Osteoblast (primary cell): ENCODE data around the gene EXOC4. TPM values are rescaled to one million over a fixed set of nuclear protein-coding genes. Genes with fewer than 3 reads are reported as not detected.

Experiments used
- DNase-seq: peaks from one replicate; pipeline ENCODE4 v3.0.0; 2011; ENCODE audit warnings: low spot score, mixed read lengths; ENCODE audit not compliant: insufficient read length; ENCODE audit errors: missing footprints
- H2AFZ ChIP-seq: 2 replicates; pipeline ENCODE4 v1.6.0; 2011; ENCODE audit warnings: mild to moderate bottlenecking, low read length
- H3K27ac ChIP-seq: 2 replicates; pipeline ENCODE4 v1.5.1; 2011; ENCODE audit warnings: mild to moderate bottlenecking, low read depth, low read length, moderate library complexity
- H3K27me3 ChIP-seq: 2 replicates; pipeline ENCODE4 v1.6.0; 2012; ENCODE audit warnings: mild to moderate bottlenecking, control low read depth, inconsistent platforms, low read length, moderate library complexity; ENCODE audit not compliant: insufficient read depth
- H3K36me3 ChIP-seq: 2 replicates; pipeline ENCODE4 v1.5.1; 2011; ENCODE audit warnings: mild to moderate bottlenecking, low read length, control low read depth, moderate library complexity; ENCODE audit not compliant: insufficient read depth
- H3K4me1 ChIP-seq: 2 replicates; pipeline ENCODE4 v1.5.1; 2011; ENCODE audit warnings: mild to moderate bottlenecking, low read length, control low read depth, moderate library complexity; ENCODE audit not compliant: insufficient read depth
- H3K4me2 ChIP-seq: 2 replicates; pipeline ENCODE4 v1.6.0; 2011; ENCODE audit warnings: mild to moderate bottlenecking, low read length; ENCODE audit not compliant: insufficient read depth
- H3K4me3 ChIP-seq: fragments of 200-600 bp; sonication (generic); 3 replicates; pipeline ENCODE4 v1.5.1; 2012; ENCODE audit warnings: mild to moderate bottlenecking, low read length, inconsistent platforms; ENCODE audit not compliant: insufficient read depth
- H3K79me2 ChIP-seq: 2 replicates; pipeline ENCODE4 v1.6.0; 2012; ENCODE audit warnings: mild to moderate bottlenecking, low read length, control low read depth, inconsistent platforms; ENCODE audit not compliant: insufficient read depth
- H3K9me3 ChIP-seq: 2 replicates; pipeline ENCODE4 v1.5.1; 2011; ENCODE audit warnings: low read depth, low read length, control low read depth
- H4K20me1 ChIP-seq: 2 replicates; pipeline ENCODE4 v1.6.0; 2012; ENCODE audit warnings: mild to moderate bottlenecking, low read length, control low read depth; ENCODE audit not compliant: insufficient read depth
- total RNA-seq: library from RNA; depleted of rRNA; stranded (reverse); fragments of >200 nt; gene quantifications from 2 replicates; pipeline ENCODE4 v1.2.3, GENCODE V29; 2012
- TF ChIP-seq, protein P1 (sequence below): IDR thresholded peaks from 2 replicates; pipeline ENCODE4 v1.5.1; 2011; ENCODE audit warnings: mild to moderate bottlenecking, low read depth, low read length, moderate library complexity; ENCODE audit errors: extremely low read depth

The EXOC4 gene
- total RNA-seq, 1 donor = 134 TPM

DNA sequence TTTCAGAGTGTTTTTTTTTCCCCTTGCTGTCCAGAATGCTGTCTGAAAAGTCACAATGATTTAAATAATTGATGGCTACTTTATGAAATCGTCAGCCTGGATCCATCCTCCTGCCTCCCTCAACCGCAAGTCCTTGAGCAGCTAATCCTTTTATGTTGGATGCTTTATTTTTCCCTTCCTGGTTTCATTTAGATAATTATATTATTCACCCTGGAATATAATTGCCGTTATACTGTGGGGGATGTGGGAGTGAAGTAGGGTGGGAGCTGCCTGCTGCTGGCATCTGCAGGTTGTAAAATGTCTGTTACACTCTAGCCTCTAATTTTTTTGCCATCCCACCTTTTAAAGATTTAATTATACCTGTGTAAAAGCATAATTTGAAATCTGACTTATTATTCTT is 583.8 kb downstream of the EXOC4 start:
- H3K4me2 ChIP-seq = no peak overlapping the region
- H3K4me3 ChIP-seq = no peak overlapping the region
- H3K9me3 ChIP-seq = no peaks in the 10 kb centered on the region
- no peaks in the 10 kb centered on the region for H4K20me1 ChIP-seq
- DNase-seq = no peak
- no peaks in the 10 kb centered on the region for H3K79me2 ChIP-seq
- no peaks in the 10 kb centered on the region for H3K36me3 ChIP-seq
- no peaks in the 10 kb centered on the region for H3K27me3 ChIP-seq
- no peaks in the 10 kb centered on the region for H3K4me1 ChIP-seq
- TF ChIP-seq, protein P1, sequence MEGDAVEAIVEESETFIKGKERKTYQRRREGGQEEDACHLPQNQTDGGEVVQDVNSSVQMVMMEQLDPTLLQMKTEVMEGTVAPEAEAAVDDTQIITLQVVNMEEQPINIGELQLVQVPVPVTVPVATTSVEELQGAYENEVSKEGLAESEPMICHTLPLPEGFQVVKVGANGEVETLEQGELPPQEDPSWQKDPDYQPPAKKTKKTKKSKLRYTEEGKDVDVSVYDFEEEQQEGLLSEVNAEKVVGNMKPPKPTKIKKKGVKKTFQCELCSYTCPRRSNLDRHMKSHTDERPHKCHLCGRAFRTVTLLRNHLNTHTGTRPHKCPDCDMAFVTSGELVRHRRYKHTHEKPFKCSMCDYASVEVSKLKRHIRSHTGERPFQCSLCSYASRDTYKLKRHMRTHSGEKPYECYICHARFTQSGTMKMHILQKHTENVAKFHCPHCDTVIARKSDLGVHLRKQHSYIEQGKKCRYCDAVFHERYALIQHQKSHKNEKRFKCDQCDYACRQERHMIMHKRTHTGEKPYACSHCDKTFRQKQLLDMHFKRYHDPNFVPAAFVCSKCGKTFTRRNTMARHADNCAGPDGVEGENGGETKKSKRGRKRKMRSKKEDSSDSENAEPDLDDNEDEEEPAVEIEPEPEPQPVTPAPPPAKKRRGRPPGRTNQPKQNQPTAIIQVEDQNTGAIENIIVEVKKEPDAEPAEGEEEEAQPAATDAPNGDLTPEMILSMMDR = no peak
- H2AFZ ChIP-seq = no peak overlapping the region
- no peak overlapping the region for H3K27ac ChIP-seq

DNA sequence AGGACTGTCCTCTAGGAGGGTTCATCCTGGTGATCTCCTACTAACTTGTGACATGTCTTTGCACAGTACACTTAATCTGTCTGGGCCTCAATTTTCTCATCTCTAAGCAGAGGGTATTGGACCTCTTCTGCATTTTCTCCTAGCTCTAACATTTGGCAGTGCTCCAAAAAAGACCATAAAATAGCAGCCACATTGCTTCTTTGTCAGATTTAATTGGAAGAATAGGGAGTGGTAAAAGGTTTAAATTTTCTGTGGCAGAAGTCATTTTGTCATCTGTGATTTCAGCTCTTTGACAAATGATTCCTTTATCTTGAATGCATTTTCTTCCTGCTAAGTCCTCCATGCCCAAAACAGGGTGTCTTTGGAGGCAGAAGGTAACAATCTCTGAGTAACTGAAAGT is 584.3 kb downstream of the EXOC4 start:
- Histone ChIP-seq H3K79me2 (no peaks in the 10 kb centered on the region), H2AFZ (no peak overlapping the region), H3K36me3 (no peaks in the 10 kb centered on the region), H3K4me1 (no peaks in the 10 kb centered on the region), H3K4me2 (no peak overlapping the region), H3K27ac (no peak overlapping the region), H4K20me1 (no peaks in the 10 kb centered on the region), H3K9me3 (no peaks in the 10 kb centered on the region), H3K4me3 (no peak overlapping the region), H3K27me3 (no peaks in the 10 kb centered on the region)
- TF ChIP-seq, protein P1 = no peak
- no peak for DNase-seq

DNA sequence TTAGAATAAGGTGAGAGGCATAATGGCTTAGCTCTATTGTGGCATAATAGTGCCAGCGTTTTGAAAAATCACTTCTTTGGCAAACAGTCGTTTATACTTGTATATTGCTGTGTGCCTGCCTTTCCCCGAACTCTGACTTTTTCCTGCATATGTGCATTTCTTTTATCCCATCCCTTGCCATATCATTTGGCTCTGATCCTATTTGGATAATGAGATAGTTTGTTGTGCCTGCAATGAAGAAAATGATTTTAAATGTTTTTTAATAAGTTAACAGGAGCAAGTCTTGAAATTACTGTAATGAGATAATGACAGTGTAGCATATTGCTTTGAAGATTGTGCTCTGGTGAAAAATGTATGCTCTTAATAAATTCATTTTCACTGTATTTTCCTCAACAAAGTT is 586.2 kb downstream of the EXOC4 start:
- H3K4me1 ChIP-seq = no peaks in the 10 kb centered on the region
- no peak overlapping the region for H3K4me3 ChIP-seq
- H3K27ac ChIP-seq = no peak overlapping the region
- no peaks in the 10 kb centered on the region for H3K36me3 ChIP-seq
- TF ChIP-seq, protein P1 = no peak
- no peak overlapping the region for H2AFZ ChIP-seq
- no peaks in the 10 kb centered on the region for H3K27me3 ChIP-seq
- DNase-seq = no peak
- no peak overlapping the region for H3K4me2 ChIP-seq
- H3K9me3 ChIP-seq = no peaks in the 10 kb centered on the region
- no peaks in the 10 kb centered on the region for H3K79me2 ChIP-seq
- no peaks in the 10 kb centered on the region for H4K20me1 ChIP-seq

DNA sequence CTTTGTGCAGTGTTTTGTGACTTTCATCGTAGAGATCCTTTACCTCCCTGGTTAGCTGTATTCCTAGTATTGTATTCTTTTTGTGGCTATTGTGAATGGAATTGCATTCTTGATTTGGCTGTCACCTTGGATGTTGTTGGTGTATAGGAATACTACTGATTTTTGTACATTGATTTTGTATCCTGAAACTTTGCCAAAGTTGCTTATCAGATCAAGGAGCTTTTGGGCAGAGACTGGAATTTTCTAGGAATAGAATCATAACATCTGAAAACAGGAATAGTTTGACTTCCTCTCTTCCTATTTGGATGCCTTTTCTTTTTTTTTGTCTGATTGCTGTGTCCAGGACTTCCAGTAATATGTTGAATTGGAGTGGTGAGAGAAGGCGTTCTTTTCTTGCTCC is 590.5 kb downstream of the EXOC4 start:
- Histone ChIP-seq H3K4me1 (no peaks in the 10 kb centered on the region), H3K9me3 (no peaks in the 10 kb centered on the region), H3K4me2 (no peak overlapping the region), H4K20me1 (no peaks in the 10 kb centered on the region), H3K36me3 (no peaks in the 10 kb centered on the region), H3K27me3 (no peaks in the 10 kb centered on the region), H3K27ac (no peak overlapping the region), H2AFZ (no peak overlapping the region), H3K4me3 (no peak overlapping the region), H3K79me2 (no peaks in the 10 kb centered on the region)
- TF ChIP-seq, protein P1 = no peak
- no peak for DNase-seq
